GM19438 (cell line): ENCODE measurements around the gene NOTCH1.
"Not testable (repeated sequence)": the region's sequence is repeated elsewhere in the genome, so short reads cannot be mapped to it uniquely, and the experiment has no call there.

Source experiments
- ATAC-seq: cut with Tn5 transposase; IDR thresholded peaks from one replicate; pipeline ENCODE4 v1.9.1; 2021; ENCODE audit warnings: low read depth; ENCODE audit not compliant: unreplicated experiment

The NOTCH1 gene

DNA sequence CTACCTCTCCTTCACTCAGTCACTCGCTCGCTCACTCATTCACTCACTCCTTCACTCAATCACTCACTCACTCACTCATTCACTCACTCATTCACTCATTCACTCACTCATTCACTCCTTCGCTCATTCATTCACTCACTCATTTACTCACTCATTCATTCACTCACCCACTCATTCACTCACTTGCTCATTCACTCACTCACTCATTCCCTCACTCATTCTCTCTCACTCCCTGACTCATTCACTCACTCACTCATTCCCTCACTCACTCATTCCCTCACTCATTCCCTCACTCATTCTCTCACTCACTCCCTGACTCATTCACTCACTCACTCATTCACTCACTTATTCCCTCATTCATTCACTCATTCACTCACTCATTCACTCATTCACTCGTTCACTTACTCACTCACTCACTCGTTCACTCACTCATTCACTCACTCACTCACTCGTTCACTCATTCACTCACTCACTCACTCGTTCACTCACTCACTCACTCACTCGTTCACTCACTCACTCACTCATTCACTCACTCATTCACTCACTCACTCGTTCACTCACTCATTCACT, 33.9 kb upstream of the NOTCH1 start:
- not testable (repeated sequence) for ATAC-seq

DNA sequence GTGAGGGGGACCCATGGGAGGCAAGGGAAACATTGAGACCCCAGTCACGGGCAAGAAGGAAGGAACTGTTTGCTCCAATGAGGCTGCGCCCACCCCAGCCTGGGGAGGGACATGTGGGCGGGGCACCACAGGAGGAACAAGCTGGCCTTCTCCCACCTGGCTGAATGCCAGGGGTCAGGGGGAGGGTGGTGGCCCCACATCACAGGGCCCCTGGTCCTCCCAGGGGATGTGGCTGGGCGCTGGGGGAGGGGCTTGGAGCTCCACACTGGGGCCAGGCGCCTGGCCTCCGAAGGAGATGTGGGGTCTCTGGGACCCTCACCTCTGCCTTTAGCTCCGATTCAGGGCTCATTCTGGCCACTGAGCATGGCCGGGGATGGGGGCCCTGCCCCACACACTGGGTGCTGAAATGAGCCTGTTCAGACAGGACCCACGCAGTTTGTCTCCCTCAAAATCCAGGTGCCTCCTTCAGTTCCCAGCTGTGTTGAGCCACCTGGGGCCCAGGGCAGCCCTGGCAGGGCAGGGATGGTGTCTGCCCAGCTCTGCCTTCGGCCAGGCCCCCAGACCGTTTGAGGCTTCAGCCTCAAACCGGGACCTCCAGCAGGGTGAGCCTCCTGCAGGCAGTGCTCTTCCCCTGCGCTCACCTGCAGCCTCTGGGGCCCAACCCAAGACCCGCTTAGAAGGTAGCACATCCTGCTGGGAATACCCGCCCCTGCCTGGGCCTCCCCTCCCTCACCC, 33.2 kb upstream of the NOTCH1 start:
- ATAC-seq = no peak

- ATAC-seq = no peak
Observed at GRCh38 chr9:136578626-136578914, 32.7 kb upstream of the NOTCH1 start.

DNA sequence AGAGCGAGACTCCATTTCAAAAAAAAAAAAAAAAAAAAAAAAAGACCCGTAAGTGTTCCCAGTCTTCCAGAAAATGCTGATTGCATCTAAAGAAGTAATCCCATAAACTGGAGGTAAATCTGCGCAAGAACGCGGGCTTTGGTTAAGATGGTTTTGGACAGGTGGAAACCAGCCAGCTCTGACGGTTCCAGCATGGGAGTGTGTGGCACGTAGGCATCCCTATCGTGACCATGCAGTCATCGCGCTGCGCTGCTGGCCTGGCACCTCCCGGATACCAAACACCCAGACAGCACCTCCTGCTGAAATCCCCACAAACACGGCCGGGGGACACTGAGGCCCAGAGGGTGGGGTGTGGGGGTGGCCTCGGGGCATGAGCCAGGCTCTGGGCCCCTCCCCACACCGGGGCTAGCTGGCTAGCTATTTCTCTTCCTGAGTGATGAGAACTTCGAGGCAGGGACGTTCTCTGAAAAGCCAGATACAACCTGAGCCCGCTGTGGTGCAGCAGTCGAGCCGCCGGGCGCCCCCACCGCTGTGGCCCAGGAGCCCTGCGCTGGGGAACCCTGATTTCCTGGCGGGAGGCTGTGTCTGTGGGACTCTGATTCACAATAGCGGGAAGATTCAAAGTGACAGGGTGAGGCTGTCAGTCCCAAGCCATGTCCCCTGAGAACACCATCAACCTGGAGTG, 32.2 kb upstream of the NOTCH1 start:
- no peak for ATAC-seq

GRCh38 chr9:136576269-136576626, 30.4 kb upstream of the NOTCH1 start:
- no peak for ATAC-seq

- no peak for ATAC-seq
Observed at GRCh38 chr9:136575626-136576268, 29.9 kb upstream of the NOTCH1 start.

- not testable (repeated sequence) for ATAC-seq
Observed at GRCh38 chr9:136574606-136575005, 28.8 kb upstream of the NOTCH1 start.

GRCh38 chr9:136572828-136573625, 27.2 kb upstream of the NOTCH1 start:
- ATAC-seq = no peak

DNA sequence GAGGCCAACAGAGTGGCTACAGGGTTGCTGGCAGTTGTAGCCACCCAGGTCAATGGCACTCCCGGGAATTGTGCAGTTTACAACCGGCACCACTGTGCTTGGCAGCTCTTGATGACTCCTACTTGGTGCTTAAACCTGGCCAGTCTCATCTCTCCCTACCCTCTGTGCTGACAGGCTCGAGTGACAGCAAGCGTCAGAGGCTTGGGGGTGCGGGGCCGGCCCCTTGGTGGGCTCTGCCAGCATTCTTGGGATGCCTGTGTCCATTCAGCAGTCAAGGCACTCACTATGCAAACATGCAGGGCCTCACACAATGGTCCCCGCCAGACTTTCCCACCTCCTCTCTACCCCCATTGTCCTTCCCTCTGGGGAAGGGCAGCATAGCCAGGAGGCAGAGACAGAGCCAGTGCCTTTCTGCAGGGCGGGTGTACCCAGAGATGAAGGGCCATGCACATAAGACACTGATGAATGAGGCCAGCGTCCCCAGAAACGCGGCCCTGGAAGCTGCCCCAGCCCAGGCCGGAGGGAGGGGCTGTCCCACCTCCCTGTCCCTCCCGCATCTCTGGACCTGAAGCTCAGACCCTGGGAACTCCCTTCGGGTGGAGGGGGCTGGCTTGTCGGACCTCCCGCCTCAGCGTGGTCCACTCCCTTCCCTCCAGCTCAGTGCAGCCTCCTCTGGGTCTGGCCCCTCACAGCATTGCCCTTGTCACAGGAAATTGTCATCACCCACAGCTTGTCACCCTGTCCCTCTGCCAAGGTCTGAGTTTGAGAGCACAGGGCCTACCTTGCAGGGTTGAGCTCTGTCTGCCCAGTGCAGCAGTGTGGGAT, 26.4 kb upstream of the NOTCH1 start:
- ATAC-seq = no peak

GRCh38 chr9:136571531-136571930, 25.7 kb upstream of the NOTCH1 start:
- no peak for ATAC-seq

- ATAC-seq = no peak
Observed at GRCh38 chr9:136570916-136571315, 25.1 kb upstream of the NOTCH1 start.

DNA sequence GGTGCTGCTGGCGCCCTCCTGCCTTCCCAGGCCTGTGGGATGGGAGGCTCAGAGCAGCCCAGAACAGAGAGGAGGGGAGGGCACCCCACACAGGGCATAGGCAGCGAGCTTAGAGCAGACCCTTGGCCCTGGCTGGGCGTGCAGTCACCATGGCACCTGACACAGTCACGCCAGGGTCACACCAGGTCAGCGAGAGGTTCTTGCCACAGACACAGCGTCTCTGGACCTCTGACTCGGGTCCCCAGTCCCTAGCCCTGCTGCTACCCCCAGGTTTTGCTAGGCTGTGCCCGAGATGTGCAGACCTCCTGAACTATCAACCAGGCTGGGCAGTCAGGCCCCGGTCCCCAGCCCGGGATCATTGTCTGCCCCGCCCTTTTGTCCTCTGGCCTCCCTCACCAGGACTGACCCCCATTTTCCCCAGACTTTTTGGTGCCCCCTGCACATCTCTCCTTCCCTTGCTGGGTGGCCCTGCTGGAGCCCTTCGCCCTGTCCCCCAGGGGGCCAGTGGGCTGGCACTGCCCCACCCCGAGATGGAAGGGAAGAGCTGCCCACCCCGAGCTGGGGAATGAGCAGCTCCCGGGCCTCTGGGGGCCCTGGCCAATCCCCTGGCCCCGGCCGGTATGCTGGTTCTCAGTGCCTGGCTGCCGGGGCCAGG, 24.5 kb upstream of the NOTCH1 start:
- ATAC-seq = no peak

GRCh38 chr9:136569526-136570148, 23.8 kb upstream of the NOTCH1 start:
- no peak for ATAC-seq

DNA sequence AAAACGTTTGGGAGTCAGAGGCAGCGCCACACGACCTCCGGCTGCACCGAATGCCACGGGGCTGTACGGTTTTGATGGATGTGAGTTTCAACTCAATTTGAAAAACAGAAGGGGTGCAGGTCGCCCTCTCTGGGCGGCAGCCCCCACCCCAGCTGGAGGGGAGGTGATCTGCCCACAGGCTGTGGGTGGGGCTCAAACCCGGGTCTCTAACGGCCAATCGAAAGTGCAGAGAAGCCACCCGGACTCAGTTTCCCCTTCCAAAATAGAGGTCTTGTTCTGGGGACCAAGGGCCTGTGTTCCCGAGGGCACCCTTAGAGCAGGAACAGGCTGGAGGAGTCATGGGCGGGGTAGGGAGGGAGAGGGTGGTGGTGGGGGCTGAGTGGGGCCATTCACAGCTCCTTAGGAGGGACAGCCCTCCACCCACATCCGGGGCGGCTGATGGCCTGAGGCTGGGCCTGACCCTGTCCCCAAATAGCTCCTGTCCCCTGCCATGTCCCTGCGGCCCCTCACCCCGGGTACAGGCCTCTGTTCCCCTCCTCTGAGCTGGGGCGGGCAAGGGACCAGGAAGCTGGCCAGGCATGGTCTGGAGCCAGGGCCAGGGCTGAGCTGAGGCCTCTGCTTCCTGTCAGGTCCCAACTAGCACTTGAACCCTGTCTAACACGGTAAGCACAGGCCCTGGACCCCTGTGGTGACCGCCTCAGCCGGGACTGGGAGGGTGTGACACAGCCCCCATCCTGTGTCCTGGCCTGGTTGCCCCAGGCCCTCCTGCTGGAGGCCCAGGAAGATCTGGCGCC, 22.6 kb upstream of the NOTCH1 start:
- no peak for ATAC-seq

GRCh38 chr9:136567651-136568287, 21.9 kb upstream of the NOTCH1 start:
- ATAC-seq = no peak

DNA sequence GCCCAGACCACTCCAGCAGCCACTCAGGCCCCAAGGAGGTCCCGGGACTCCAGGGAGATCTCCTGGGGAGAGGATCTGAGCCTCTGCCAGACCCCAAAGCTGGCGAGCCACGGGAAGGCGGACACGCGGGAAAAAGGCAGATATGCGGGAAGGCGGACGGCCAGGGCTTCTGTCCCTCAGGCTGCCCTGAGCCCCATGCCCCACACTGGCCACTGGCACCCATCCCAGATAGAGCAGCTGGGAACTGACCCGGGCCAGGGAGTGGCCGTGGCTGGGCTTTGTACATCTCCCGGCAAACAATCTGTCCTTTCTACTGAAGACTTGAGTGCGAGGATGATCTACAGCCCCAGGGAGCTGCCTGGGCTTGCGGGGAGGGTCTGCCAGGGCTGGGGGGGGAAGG, 21.1 kb upstream of the NOTCH1 start:
- no peak for ATAC-seq

DNA sequence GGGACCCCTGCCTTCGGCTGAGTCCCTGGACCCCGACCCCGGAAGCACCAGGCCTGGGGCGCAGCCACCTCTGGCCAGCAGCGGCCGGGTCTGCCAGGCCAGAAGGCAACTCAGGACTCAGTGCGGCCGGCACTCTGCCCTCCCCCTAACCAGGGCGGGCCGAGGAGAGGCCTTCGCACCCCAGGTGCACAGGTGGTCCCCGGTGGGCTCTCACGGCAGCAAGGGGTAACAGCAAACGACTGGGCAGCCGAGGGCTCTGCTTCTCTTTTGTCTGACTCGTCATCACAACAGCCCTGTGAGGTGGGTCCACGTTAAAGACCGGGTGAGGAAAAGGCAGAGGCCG, 20.7 kb upstream of the NOTCH1 start:
- ATAC-seq = no peak
